ENCODE results near the gene APCDD1.

Gene APCDD1

DNA sequence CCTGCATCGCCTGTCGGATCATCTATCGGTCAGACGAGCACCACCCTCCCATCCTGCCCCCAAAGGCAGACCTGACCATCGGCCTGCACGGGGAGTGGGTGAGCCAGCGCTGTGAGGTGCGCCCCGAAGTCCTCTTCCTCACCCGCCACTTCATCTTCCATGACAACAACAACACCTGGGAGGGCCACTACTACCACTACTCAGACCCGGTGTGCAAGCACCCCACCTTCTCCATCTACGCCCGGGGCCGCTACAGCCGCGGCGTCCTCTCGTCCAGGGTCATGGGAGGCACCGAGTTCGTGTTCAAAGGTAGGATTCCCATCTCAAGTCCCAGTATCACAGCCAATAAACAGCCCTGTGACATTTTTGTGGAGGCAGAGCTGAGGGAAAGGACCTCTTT lies 31.0 kb downstream of the APCDD1 start:
- DNase-seq (ENCODE audit: low read depth) = no peak
- TF ChIP-seq, protein P1, sequence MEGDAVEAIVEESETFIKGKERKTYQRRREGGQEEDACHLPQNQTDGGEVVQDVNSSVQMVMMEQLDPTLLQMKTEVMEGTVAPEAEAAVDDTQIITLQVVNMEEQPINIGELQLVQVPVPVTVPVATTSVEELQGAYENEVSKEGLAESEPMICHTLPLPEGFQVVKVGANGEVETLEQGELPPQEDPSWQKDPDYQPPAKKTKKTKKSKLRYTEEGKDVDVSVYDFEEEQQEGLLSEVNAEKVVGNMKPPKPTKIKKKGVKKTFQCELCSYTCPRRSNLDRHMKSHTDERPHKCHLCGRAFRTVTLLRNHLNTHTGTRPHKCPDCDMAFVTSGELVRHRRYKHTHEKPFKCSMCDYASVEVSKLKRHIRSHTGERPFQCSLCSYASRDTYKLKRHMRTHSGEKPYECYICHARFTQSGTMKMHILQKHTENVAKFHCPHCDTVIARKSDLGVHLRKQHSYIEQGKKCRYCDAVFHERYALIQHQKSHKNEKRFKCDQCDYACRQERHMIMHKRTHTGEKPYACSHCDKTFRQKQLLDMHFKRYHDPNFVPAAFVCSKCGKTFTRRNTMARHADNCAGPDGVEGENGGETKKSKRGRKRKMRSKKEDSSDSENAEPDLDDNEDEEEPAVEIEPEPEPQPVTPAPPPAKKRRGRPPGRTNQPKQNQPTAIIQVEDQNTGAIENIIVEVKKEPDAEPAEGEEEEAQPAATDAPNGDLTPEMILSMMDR (IDR thresholded peaks at IDR 0.05; ENCODE audit: low read depth, low read length, missing control alignments) = no peak
- H3K4me3 ChIP-seq (ENCODE audit: low read depth, low read length) = no peak overlapping the region

DNA sequence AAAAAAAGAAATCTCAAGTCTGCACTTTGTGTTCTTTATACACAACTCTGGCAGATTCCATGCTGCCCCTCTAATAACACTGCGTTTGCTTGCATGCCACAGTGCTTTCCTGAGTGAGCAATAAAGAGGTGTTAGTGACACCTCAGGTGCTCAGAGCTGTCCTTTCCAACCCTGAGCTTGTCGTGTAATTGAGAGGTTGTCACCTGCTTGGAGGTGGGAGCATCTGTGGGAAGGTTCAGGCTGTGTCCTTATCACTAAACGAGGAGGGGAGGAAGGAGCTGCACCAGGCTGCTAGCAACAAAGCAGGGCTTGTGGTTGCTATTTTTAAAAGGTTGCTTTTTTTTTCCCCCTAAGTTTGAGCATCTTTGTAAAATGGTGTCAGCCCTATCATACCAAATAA lies 31.9 kb downstream of the APCDD1 start:
- no peak overlapping the region for H3K4me3 ChIP-seq (ENCODE audit: low read depth, low read length)
- DNase-seq (ENCODE audit: low read depth) = no peak
- TF ChIP-seq, protein P1 (IDR thresholded peaks at IDR 0.05; ENCODE audit: low read depth, low read length, missing control alignments) = no peak

DNA sequence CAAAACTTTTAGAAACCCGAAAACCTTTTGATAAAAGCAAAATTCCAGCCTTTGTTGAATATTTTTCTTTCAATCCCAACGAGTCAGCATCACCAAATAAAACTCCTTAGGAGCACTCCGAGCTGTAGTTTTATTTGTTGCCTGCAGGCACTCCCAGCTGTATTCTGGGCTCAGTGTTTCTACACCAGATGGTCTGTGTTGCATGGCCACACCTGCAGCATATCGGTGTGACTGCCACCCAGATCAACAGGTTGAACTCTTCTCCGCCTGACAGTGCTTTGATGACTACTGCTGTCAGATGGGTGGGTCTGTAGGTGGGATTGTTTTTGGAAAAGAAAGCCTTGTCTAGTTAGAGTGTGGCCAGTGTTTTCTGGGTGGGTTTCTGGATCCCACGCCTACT lies 32.7 kb downstream of the APCDD1 start:
- TF ChIP-seq, protein P1 (IDR thresholded peaks at IDR 0.05; ENCODE audit: low read depth, low read length, missing control alignments) = no peak
- no peak for DNase-seq (ENCODE audit: low read depth)
- H3K4me3 ChIP-seq (ENCODE audit: low read depth, low read length) = no peak overlapping the region

DNA sequence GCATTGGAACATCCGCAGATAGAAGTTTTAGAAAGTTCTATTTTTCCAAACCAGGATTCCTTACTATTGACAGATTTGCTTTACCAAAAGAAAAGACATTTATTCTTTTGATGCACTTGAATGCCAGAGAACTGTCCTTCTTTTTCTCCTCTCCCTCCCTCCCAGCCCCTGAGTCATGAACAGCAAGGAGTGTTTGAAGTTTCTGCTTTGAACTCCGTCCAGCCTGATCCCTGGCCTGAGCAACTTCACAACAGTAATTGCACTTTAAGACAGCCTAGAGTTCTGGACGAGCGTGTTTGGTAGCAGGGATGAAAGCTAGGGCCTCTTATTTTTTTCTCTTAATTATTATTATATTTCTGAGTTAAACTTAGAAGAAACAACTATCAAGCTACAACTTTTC lies 33.6 kb downstream of the APCDD1 start:
- no peak overlapping the region for H3K4me3 ChIP-seq (ENCODE audit: low read depth, low read length)
- TF ChIP-seq, protein P1 (IDR thresholded peaks at IDR 0.05; ENCODE audit: low read depth, low read length, missing control alignments) = no peak
- no peak for DNase-seq (ENCODE audit: low read depth)

DNA sequence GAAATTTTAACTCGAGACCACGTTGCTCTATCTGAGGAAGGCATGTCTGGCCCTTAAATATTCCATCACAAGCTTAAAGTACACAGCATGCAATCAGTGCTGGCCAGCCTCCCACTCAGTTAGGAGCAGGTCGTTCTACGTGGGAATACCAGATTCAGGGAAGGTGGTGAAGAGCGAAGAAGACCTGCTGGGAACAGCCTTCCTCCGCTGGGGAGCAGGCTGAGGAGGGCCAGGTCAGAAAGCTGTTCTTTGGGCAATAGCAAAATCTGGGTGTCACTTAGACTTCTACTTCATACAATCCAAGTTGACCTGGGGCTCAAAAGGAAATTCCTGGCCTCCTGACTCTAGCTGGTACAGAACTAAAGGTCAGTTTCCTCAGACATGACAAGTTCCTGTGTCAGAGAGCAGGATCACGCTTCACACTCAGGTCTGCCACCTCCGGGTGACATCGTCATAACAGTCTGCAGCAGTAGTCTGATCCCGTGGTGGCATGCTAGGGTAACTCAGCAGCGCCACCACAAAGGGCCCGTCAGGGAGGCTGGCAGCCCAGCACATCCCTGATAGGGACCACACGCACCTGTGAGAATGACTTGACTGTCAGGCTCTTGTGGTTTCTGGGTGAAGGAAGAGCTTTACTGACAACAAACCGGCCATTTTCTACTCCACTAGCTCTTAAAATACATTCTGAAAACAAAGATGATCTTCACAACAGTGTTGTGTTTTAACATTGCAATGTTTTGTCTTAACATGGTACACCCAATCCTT lies 36.1 kb downstream of the APCDD1 start:
- no peak overlapping the region for H3K4me3 ChIP-seq (ENCODE audit: low read depth, low read length)
- DNase-seq (ENCODE audit: low read depth) = peak; percentile 52
- TF ChIP-seq, protein P1 (IDR thresholded peaks at IDR 0.05; ENCODE audit: low read depth, low read length, missing control alignments) = peak; percentile 79

DNA sequence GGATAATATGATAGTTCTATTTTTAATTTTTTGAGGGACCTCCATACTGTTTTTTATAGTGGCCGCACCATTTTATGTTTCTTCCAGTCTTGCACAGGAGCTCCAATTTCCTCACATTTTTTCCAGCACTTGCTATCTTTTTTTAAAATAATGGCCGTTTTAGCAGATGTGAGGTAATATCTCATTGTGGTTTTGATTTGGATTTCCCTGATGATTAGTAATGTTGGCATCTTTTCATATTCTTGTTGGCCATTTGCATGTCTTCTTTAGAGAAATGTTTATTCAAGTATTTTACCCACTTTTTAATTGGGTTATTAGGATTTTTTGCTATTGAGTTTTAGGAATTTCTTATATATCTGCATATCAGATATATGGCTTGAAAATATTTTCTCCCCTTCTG lies 41.5 kb downstream of the APCDD1 start:
- TF ChIP-seq, protein P1 (IDR thresholded peaks at IDR 0.05; ENCODE audit: low read depth, low read length, missing control alignments) = no peak
- DNase-seq (ENCODE audit: low read depth) = no peak
- H3K4me3 ChIP-seq (ENCODE audit: low read depth, low read length) = no peak overlapping the region

DNA sequence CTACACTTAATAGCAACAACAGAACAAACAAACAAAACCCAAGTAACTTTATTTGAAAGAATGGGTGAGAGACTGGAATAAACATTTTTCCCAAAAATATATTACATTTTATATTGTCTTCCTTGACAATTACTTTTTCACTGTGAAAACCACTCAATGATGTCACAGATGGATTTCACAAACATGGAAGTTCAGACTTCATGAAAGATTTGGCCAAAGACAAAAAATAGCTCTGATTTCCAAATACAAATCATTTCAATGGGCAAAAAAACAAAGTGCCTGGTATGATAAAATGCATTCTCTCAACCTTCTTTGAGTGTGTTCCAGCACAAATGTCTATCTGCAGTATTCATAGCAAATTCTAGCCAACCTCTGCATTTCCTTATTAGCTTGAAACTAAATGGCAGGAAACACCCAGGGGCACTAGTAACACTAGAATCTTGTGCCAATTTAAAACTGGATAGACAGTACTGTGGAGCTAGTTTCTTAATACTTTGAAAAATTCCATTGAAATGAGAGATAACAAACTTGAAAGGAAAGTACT lies 42.8 kb downstream of the APCDD1 start:
- TF ChIP-seq, protein P1 (IDR thresholded peaks at IDR 0.05; ENCODE audit: low read depth, low read length, missing control alignments) = no peak
- no peak overlapping the region for H3K4me3 ChIP-seq (ENCODE audit: low read depth, low read length)
- DNase-seq (ENCODE audit: low read depth) = no peak

Data from GM12864 (cell line).